Brain microvascular endothelial cell (primary cell): ENCODE data around the gene NUP62.

Experiments used
- DNase-seq: peaks from one replicate; pipeline ENCODE4 v3.0.0-alpha.2; 2020
- H3K27ac ChIP-seq: fragments of 250-450 bp; sonication (Bioruptor Pico); 2 replicates; pipeline ENCODE4 v1.5.1; 2020; ENCODE audit warnings: mild to moderate bottlenecking, moderate library complexity
- H3K27me3 ChIP-seq: fragments of 250-450 bp; sonication (Bioruptor Pico); replicated peaks from 2 replicates; pipeline ENCODE4 v1.5.1; 2020; ENCODE audit warnings: mild to moderate bottlenecking
- H3K36me3 ChIP-seq: fragments of 250-450 bp; sonication (Bioruptor Pico); replicated peaks from 2 replicates; pipeline ENCODE4 v1.5.1; 2020; ENCODE audit warnings: mild to moderate bottlenecking
- H3K4me3 ChIP-seq: 2 replicates; pipeline ENCODE4 v1.5.1; 2011; ENCODE audit warnings: low read depth, mild to moderate bottlenecking, control low read depth, low read length, moderate library complexity
- CTCF ChIP-seq: IDR thresholded peaks from 2 replicates; pipeline ENCODE4 v1.5.1; 2011; ENCODE audit warnings: low read depth, mild to moderate bottlenecking, moderate library complexity, low read length, control low read depth, inconsistent platforms; ENCODE audit errors: missing control alignments
- in situ Hi-C: cut with HindIII; loops from 2 replicates; pipeline ENCODE4 v1.10.0; 2017; ENCODE audit warnings: low sequenced_read_pairs, low pct_ligation_motif_present

NUP62 gene

GRCh38 chr19:49937750-49938381 lies 8.6 kb upstream of the NUP62 start:
- Histone ChIP-seq H3K36me3 (peaks cover 3% of the 10 kb centered on the region), H3K27me3 (no peaks in the 10 kb centered on the region), H3K27ac (no peak overlapping the region), H3K4me3 (peak overlapping the region; percentile 27)
- in situ Hi-C loops, result no loop called here
- peak; percentile 99 for TF ChIP-seq CTCF
- DNase-seq, result peak; percentile 59

GRCh38 chr19:49936549-49936948 lies 7.2 kb upstream of the NUP62 start:
- DNase-seq, result no peak
- H3K27me3 ChIP-seq, result no peaks in the 10 kb centered on the region
- peaks cover 12% of the 10 kb centered on the region for H3K36me3 ChIP-seq
- in situ Hi-C loops, result no loop called here
- TF ChIP-seq CTCF, result no peak
- no peak overlapping the region for H3K4me3 ChIP-seq
- no peak overlapping the region for H3K27ac ChIP-seq

- Histone ChIP-seq H3K27ac (no peak overlapping the region), H3K36me3 (peaks cover 12% of the 10 kb centered on the region), H3K27me3 (no peaks in the 10 kb centered on the region), H3K4me3 (no peak overlapping the region)
- TF ChIP-seq CTCF, result no peak
- in situ Hi-C loops, result no loop called here
- no peak for DNase-seq
Measured at GRCh38 chr19:49933643-49934042, 4.3 kb upstream of the NUP62 start.

GRCh38 chr19:49932731-49933131 lies 3.4 kb upstream of the NUP62 start:
- no peak for TF ChIP-seq CTCF
- H3K27ac ChIP-seq, result no peak overlapping the region
- no peak for DNase-seq
- peaks cover 12% of the 10 kb centered on the region for H3K36me3 ChIP-seq
- no peak overlapping the region for H3K4me3 ChIP-seq
- no peaks in the 10 kb centered on the region for H3K27me3 ChIP-seq
- in situ Hi-C loops, result no loop called here

- no peak for DNase-seq
- in situ Hi-C loops, result no loop called here
- TF ChIP-seq CTCF, result no peak
- Histone ChIP-seq H3K4me3 (no peak overlapping the region), H3K27me3 (no peaks in the 10 kb centered on the region), H3K27ac (no peak overlapping the region), H3K36me3 (peaks cover 18% of the 10 kb centered on the region)
Measured at GRCh38 chr19:49932041-49932451, 2.7 kb upstream of the NUP62 start.
